Omental fat pad (tissue), 4 donors: ENCODE results near the gene MTG1. TPM values are rescaled to one million over a fixed set of nuclear protein-coding genes. Genes with fewer than 3 reads are reported as not detected.
"Not testable (repeated sequence)": the region's sequence is repeated elsewhere in the genome, so short reads cannot be mapped to it uniquely, and the experiment has no call there.

Experiments used
- ATAC-seq: fragments of 150-250 bp; one replicate; pipeline ENCODE4 v1.9.1; 2016; ENCODE audit warnings: mild to moderate bottlenecking, moderate library complexity; ENCODE audit not compliant: low FRiP score
- DNase-seq: peaks from one replicate; pipeline ENCODE4 v3.0.0-alpha.2; 2019; ENCODE audit warnings: low spot score
- CTCF ChIP-seq, 3 donors: fragments of 450-650 bp; IDR thresholded peaks; one replicate each; pipeline ENCODE4 v1.5.1; 2016 to 2017; ENCODE audit warnings: antibody characterized with exemption in 3 of 3, mild to moderate bottlenecking in 3 of 3, moderate library complexity in 2 of 3
- total RNA-seq, 4 donors: library from RNA; depleted of rRNA; stranded (reverse); fragments of >200 nt; gene quantifications; one replicate each; pipeline ENCODE4 v1.1.0, GENCODE V29; 2016

Gene MTG1
- total RNA-seq, 4 donors from 2014 or later = 14.6 to 30.9 (median 21.3) TPM

- DNase-seq = peak; percentile 94
- peak; percentile 98 for ATAC-seq
- no peak for TF ChIP-seq CTCF (IDR thresholded peaks at IDR 0.05)
Measured at GRCh38 chr10:133373174-133374090, 20.5 kb upstream of the MTG1 start, which contains the start of gene ECHS1. Gene ECHS1, minus strand, starts transcription at chr10:133373354. Its CDS starts 21 bp downstream, at chr10:133373333.

GRCh38 chr10:133375357-133376115 is 18.4 kb upstream of the MTG1 start:
- ATAC-seq = no peak
- no peak for DNase-seq
- no peak for TF ChIP-seq CTCF (IDR thresholded peaks at IDR 0.05)

- not testable (repeated sequence) for ATAC-seq, DNase-seq
Measured at GRCh38 chr10:133376183-133376582, 17.8 kb upstream of the MTG1 start.

- TF ChIP-seq CTCF (IDR thresholded peaks at IDR 0.05) = no peak
- no peak for ATAC-seq
Measured at GRCh38 chr10:133377025-133377817, 16.7 kb upstream of the MTG1 start.

GRCh38 chr10:133377818-133378250 is 16.1 kb upstream of the MTG1 start:
- DNase-seq = no peak
- ATAC-seq = no peak
- TF ChIP-seq CTCF (IDR thresholded peaks at IDR 0.05) = no peak

More at GRCh38 chr10:133377025-133377817, 16.7 kb upstream of the MTG1 start:
- no peak for DNase-seq

- no peak for TF ChIP-seq CTCF (IDR thresholded peaks at IDR 0.05)
- no peak for DNase-seq
Measured at GRCh38 chr10:133378251-133379096, 15.5 kb upstream of the MTG1 start.

More at GRCh38 chr10:133378251-133379096, 15.5 kb upstream of the MTG1 start:
- ATAC-seq = peak; percentile 43
